OCI-LY7 (cell line): Measurements from ENCODE around the gene NUB1. TPM values are rescaled to one million over a fixed set of nuclear protein-coding genes. Genes with fewer than 3 reads are reported as not detected.

Source experiments
- BruUV-seq: library from RNA; stranded (reverse); fragments of 400-500 nt; replicated peaks from 2 replicates; lab custom pipeline; 2021; lab: Mats Ljungman, UMichigan
- CTCF ChIA-PET: fragments of 300-600 bp; sonication (Branson Sonifier 250); formaldehyde crosslinking; loops from one replicate; lab custom pipeline; 2022; ENCODE audit warnings: antibody characterized with exemption; ENCODE audit not compliant: unreplicated experiment; lab: Charles Lee
- POLR2A ChIA-PET: fragments of 300-600 bp; sonication (Branson Sonifier 250); formaldehyde crosslinking; loops from one replicate; lab custom pipeline; 2022; ENCODE audit warnings: antibody characterized with exemption; lab: Charles Lee
- DNase-seq: peaks from one replicate; pipeline ENCODE4 v3.0.0-alpha.2; 2015; ENCODE audit warnings: low spot score
- H2AFZ ChIP-seq: fragments of 200-600 bp; sonication (generic), shearing (Covaris generic); 2 replicates; pipeline ENCODE4 v1.6.1; 2014; ENCODE audit warnings: mild to moderate bottlenecking, antibody characterized with exemption, low read length, moderate library complexity
- H3K27ac ChIP-seq: fragments of 200-600 bp; sonication (generic); 2 replicates; pipeline ENCODE4 v1.5.1; 2014; ENCODE audit warnings: mixed run types, low read depth, mild to moderate bottlenecking, moderate library complexity, low read length, inconsistent platforms; ENCODE audit not compliant: poor library complexity, severe bottlenecking
- H3K36me3 ChIP-seq: fragments of 200-600 bp; sonication (generic); 2 replicates; pipeline ENCODE4 v1.6.1; 2014; ENCODE audit warnings: mild to moderate bottlenecking, antibody characterized with exemption, low read length, moderate library complexity, mixed read lengths; ENCODE audit not compliant: insufficient read depth
- H3K4me1 ChIP-seq: fragments of 200-600 bp; sonication (generic); 2 replicates; pipeline ENCODE4 v1.5.1; 2014; ENCODE audit warnings: mild to moderate bottlenecking, low read length; ENCODE audit not compliant: insufficient read depth, poor library complexity, severe bottlenecking
- H3K4me2 ChIP-seq: fragments of 200-600 bp; sonication (generic); 2 replicates; pipeline ENCODE4 v1.6.1; 2014; ENCODE audit warnings: mild to moderate bottlenecking, low read length
- H3K4me3 ChIP-seq: fragments of 200-600 bp; sonication (generic); 2 replicates; pipeline ENCODE4 v1.5.1; 2014; ENCODE audit warnings: mild to moderate bottlenecking, low read depth, low read length; ENCODE audit not compliant: poor library complexity, severe bottlenecking
- H3K79me2 ChIP-seq: fragments of 200-600 bp; sonication (generic); 2 replicates; pipeline ENCODE4 v1.6.1; 2016; ENCODE audit warnings: low read depth, mild to moderate bottlenecking, low read length, moderate library complexity, mixed read lengths; ENCODE audit not compliant: insufficient read depth
- H3K9me2 ChIP-seq: fragments of 200-600 bp; sonication (generic); 2 replicates; pipeline ENCODE4 v1.6.1; 2016; ENCODE audit warnings: mild to moderate bottlenecking, low read length, mixed read lengths; ENCODE audit not compliant: insufficient read depth
- H3K9me3 ChIP-seq: fragments of 200-600 bp; sonication (generic); 2 replicates; pipeline ENCODE4 v1.6.1; 2014; ENCODE audit warnings: mild to moderate bottlenecking, mixed run types, low read length, mixed read lengths
- H4K20me1 ChIP-seq: fragments of 200-600 bp; sonication (generic); 2 replicates; pipeline ENCODE4 v1.6.1; 2014; ENCODE audit warnings: mild to moderate bottlenecking, antibody characterized with exemption, low read length, moderate library complexity, mixed read lengths; ENCODE audit not compliant: insufficient read depth
- CTCF ChIP-seq: fragments of 200-600 bp; sonication (generic); conservative IDR thresholded peaks from 2 replicates; pipeline ENCODE4 v1.5.1; 2014; ENCODE audit warnings: mild to moderate bottlenecking, antibody characterized with exemption, low read length, moderate library complexity, mixed read lengths
- EZH2phosphoT487 ChIP-seq: fragments of 200-600 bp; sonication (generic); IDR thresholded peaks from 2 replicates; pipeline ENCODE4 v1.6.1; 2018; ENCODE audit warnings: low read depth, borderline replicate concordance, mild to moderate bottlenecking, mixed run types, antibody characterized with exemption, low read length, moderate library complexity, mixed read lengths
- intact Hi-C: fragments of 100-400 bp; cut with micrococcal nuclease; formaldehyde crosslinking; loops from one replicate; pipeline ENCODE4 v1.10.0; 2022; ENCODE audit not compliant: unreplicated experiment
- total RNA-seq, 2 experiments: library from RNA; depleted of rRNA in 1 of 2; stranded (reverse); fragments of >200 nt in 1 of 2; shearing (Covaris generic) in 1 of 2; gene quantifications; 2 replicates each; pipeline ENCODE4 v1.2.3, GENCODE V29; 2014 to 2022

NUB1 gene
- total RNA-seq, 2 experiments from 2014 or later = 44.1 to 50.7 TPM

- H3K9me3 ChIP-seq = no peaks in the 10 kb centered on the region
- H3K9me2 ChIP-seq = no peaks in the 10 kb centered on the region
- DNase-seq = no peak
- no peaks in the 10 kb centered on the region for H4K20me1 ChIP-seq
- no peak for TF ChIP-seq EZH2phosphoT487
- no peak for TF ChIP-seq CTCF
- H2AFZ ChIP-seq = no peak overlapping the region
- H3K36me3 ChIP-seq = no peaks in the 10 kb centered on the region
- CTCF ChIA-PET = no interaction called here
- intact Hi-C loops = no loop called here
- H3K4me2 ChIP-seq = no peak overlapping the region
- H3K4me3 ChIP-seq = no peak overlapping the region
- POLR2A ChIA-PET = no interaction called here
- H3K79me2 ChIP-seq = no peaks in the 10 kb centered on the region
- BruUV-seq = no TSS peak
- H3K4me1 ChIP-seq = no peaks in the 10 kb centered on the region
- no peak overlapping the region for H3K27ac ChIP-seq
Observed at GRCh38 chr7:151307536-151307935, 34.1 kb upstream of the NUB1 start.

- no peaks in the 10 kb centered on the region for H3K9me3 ChIP-seq
- H3K4me3 ChIP-seq = no peak overlapping the region
- no peaks in the 10 kb centered on the region for H3K4me1 ChIP-seq
- no peaks in the 10 kb centered on the region for H3K36me3 ChIP-seq
- no peaks in the 10 kb centered on the region for H4K20me1 ChIP-seq
- CTCF ChIA-PET = no interaction called here
- no peak overlapping the region for H3K4me2 ChIP-seq
- no peaks in the 10 kb centered on the region for H3K79me2 ChIP-seq
- POLR2A ChIA-PET = no interaction called here
- no peaks in the 10 kb centered on the region for H3K9me2 ChIP-seq
- no peak for DNase-seq
- no peak for TF ChIP-seq CTCF
- TF ChIP-seq EZH2phosphoT487 = no peak
- intact Hi-C loops = no loop called here
- no peak overlapping the region for H2AFZ ChIP-seq
- H3K27ac ChIP-seq = no peak overlapping the region
- BruUV-seq = no TSS peak
Observed at GRCh38 chr7:151308256-151308655, 33.4 kb upstream of the NUB1 start.

GRCh38 chr7:151308791-151309190 is 32.8 kb upstream of the NUB1 start:
- no peak for DNase-seq
- H3K27ac ChIP-seq = no peak overlapping the region
- H2AFZ ChIP-seq = no peak overlapping the region
- no peaks in the 10 kb centered on the region for H3K9me2 ChIP-seq
- no peak overlapping the region for H3K4me3 ChIP-seq
- H3K9me3 ChIP-seq = no peaks in the 10 kb centered on the region
- H4K20me1 ChIP-seq = no peaks in the 10 kb centered on the region
- CTCF ChIA-PET = no interaction called here
- no peaks in the 10 kb centered on the region for H3K4me1 ChIP-seq
- H3K4me2 ChIP-seq = no peak overlapping the region
- BruUV-seq = no TSS peak
- no peaks in the 10 kb centered on the region for H3K36me3 ChIP-seq
- POLR2A ChIA-PET = no interaction called here
- TF ChIP-seq EZH2phosphoT487 = no peak
- TF ChIP-seq CTCF = no peak
- intact Hi-C loops = no loop called here
- no peaks in the 10 kb centered on the region for H3K79me2 ChIP-seq
